GM18909 (cell line): ENCODE data around the gene SGSH.
"Not testable (repeated sequence)": the region's sequence is repeated elsewhere in the genome, so short reads cannot be mapped to it uniquely, and the experiment has no call there.

Source experiments
- ATAC-seq: cut with Tn5 transposase; IDR thresholded peaks from one replicate; pipeline ENCODE4 v1.9.1; 2021; ENCODE audit warnings: mild to moderate bottlenecking; ENCODE audit not compliant: unreplicated experiment, poor library complexity

SGSH gene

DNA sequence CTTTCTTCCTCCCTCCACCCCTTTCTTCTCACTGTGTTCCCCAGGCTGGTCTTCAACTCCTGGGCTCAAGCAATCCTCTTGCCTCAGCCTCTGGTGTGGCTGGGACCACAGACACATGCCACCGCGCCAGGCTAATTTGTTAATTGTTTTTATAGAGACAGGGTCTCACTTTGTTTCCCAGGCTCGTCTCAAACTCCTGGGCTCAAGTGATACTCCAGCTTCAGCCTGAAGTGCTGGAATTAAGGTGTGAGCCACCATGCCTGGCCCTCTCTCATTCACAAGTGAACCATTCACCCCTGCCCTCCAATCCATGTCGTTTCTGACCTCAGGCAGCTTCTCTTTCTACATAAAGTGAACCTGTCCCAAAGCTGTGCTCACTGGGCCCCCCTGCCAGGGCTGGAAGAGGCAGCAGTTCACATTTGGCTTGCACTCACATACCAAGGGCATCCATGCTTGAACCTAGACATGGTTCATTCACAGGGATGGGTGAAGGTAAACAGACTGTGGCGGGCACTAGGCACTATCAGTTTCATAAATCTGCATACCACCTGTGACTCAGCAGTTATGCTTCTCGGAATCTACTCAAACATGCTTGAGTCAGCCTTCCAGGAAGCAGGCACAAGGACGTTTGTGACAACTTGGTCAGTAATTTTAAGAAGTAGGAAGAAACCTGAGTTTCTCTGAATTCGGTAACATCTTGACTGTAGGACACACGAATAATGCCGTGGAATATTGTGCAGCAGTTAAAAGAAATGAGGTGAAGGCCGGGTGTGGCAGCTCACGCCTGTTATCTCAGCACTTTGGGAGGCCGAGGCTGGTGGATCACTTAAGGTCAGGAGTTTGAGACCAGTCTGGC is 34.5 kb upstream of the SGSH start:
- ATAC-seq, result peak; percentile 60

DNA sequence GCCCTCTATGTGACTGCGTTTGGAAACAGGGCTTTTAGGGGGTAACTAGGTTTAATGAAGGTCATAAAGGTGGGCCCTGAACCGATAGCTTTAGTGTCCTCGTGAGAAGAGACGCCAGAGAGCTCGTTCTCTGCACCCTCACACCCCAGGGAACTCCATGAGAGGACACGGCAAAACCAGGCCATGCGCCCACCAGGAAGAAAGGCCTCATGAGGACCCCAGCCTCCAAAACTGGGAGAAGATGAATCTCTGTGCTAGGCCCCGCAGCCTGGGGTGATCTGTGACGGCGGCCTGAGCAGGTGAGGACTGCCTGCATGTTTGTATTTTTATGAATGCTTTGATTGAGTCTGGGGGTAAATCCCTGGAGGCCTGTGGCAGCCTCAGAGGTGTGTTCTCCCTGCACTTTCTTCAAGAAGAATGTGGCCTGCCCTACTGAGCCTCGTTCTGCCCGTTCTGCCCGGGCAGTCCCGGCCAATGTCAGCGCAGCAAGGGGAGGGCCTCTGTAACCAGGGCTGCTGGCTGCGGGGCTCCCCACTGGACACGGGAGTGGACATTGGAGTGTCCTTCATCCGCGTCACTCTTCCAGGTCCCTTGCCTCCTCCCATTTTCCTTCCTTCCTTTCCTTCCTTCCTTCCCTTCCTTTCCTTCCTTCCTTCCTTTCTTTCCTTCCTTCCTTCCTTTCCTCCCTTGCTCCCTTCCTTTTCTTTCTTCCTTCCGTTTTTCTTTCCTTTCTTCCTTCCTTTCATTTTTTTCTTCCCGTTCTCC is 33.7 kb upstream of the SGSH start:
- no peak for ATAC-seq

- ATAC-seq, result no peak
These were observed 32.7 kb upstream of the SGSH start for GRCh38 chr17:80252871-80253270.

- ATAC-seq, result no peak
These were observed 31.8 kb upstream of the SGSH start for GRCh38 chr17:80251966-80252365.

- no peak for ATAC-seq
These were observed 29.0 kb upstream of the SGSH start for GRCh38 chr17:80248894-80249710.

DNA sequence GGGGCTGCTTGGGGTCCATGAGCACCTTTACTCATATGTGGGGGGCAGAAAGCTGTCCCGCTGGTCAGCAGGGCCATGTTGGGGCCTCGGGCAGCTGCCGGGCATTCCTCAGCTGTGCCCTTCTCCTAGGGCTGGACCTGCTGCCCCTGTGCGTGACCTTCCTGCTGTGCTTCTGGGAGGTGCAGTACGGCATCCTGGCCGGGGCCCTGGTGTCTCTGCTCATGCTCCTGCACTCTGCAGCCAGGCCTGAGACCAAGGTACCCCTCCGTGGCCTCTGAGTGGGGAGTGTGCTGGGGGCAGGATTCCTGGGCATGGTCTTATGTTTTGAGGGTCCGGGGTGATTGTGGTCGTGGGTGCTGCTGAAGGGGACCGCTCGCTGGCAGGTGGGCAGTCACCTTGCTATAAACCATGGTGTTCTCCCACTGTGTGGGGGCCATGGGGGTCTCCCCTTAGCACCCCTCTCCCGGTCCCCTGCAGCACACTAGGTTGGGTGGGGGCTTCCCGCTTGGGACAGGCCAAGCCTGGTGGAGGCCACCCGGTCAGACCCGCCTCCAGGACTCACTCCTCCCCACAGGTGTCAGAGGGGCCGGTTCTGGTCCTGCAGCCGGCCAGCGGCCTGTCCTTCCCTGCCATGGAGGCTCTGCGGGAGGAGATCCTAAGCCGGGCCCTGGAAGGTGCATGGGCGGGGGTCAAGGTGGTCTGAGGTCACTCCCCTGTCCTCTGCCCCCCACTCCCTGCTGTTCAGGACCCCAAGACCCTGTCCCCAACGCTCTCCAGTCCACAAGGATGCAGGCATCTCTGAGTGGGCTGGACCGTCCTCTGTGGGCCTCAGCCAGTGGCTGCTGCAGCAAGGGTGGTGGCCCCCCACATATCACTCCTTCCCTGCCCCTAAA is 28.1 kb upstream of the SGSH start:
- ATAC-seq, result no peak

- no peak for ATAC-seq
These were observed 27.4 kb upstream of the SGSH start for GRCh38 chr17:80247561-80247960.

GRCh38 chr17:80246726-80247125 is 26.6 kb upstream of the SGSH start:
- no peak for ATAC-seq

GRCh38 chr17:80246266-80246681 is 26.1 kb upstream of the SGSH start:
- no peak for ATAC-seq

DNA sequence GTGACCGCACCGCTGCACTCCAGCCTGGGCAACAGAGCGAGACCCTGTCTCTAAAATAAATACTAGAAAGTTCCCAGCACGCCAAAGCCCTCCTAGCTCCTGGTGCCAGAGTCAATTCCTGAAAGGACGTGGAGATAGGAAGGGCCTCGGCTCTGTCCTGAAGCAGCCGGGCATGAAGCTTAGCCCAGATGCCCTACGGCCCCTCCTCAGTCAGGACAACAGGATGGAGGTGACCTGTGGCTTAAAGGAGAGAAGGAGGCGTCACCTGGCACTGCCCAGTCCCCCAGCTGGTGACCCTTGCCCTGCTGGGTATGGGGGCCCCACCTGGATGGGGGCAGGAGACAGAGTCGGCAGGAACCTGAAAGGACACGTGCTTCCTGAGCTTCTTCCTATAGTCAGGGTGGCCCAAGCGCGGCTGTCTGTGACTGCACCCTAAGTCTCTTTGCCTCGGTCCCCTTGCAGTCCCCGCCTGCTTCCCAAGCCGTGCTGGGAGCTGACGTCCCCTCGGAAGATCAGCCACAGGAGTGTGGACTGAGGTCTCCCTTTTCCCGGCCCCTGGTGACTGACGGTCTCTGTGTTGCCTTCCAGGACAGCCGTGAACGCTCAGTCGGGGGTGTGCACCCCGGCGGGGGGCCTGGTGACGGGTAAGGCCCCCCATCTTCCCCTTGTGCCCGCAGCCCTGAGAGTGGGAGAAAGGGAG is 25.6 kb upstream of the SGSH start:
- no peak for ATAC-seq

DNA sequence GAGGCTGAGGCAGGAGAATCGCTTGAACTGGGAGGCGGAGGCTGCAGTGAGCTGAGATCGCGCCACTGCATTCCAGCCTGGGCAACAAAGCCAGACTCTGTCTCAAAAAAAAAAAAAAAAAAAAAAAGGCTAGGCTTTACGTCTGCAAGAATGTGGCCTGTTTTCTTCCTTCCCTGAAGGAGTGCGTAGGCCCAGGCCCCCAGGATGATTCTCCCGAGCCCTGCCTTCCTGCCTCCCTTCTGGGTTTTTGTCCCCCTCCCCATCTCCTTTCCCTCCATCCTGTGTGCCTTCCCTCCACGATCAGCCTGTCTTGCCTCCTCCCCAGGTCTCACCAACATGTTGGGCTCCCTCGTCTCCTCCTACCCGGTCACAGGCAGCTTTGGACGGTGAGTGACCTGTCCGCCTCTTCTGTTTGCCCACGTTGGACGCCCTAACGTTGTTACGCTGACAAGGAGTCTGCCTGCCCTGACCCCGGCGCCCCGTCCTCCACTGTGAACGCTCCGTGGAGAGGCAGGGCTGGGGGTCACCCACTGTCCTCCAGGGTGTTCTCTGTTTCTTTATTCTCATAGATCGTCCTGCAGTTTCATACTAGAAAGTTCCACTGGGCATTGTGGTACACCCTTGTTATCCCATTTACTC is 24.9 kb upstream of the SGSH start:
- ATAC-seq, result no peak

DNA sequence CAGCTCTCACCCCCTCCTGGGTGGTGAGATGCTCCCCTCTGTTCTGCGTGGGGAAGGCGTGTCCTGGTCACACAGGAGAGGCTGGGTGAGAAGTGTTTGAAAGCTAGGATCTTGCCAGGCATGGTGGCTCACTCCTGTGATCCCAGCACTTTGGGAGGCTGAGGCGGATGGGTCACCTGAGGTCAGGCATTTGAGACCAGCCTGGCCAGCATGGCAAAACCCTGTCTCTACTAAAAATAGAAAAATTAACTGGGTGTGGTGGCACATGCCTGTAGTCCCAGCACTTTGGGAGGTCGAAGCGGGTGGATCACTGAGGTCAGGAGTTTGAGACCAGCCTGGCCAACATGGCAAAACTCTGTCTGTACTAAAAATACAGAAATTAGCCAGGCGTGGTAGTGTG is 24.3 kb upstream of the SGSH start:
- ATAC-seq, result not testable (repeated sequence)

DNA sequence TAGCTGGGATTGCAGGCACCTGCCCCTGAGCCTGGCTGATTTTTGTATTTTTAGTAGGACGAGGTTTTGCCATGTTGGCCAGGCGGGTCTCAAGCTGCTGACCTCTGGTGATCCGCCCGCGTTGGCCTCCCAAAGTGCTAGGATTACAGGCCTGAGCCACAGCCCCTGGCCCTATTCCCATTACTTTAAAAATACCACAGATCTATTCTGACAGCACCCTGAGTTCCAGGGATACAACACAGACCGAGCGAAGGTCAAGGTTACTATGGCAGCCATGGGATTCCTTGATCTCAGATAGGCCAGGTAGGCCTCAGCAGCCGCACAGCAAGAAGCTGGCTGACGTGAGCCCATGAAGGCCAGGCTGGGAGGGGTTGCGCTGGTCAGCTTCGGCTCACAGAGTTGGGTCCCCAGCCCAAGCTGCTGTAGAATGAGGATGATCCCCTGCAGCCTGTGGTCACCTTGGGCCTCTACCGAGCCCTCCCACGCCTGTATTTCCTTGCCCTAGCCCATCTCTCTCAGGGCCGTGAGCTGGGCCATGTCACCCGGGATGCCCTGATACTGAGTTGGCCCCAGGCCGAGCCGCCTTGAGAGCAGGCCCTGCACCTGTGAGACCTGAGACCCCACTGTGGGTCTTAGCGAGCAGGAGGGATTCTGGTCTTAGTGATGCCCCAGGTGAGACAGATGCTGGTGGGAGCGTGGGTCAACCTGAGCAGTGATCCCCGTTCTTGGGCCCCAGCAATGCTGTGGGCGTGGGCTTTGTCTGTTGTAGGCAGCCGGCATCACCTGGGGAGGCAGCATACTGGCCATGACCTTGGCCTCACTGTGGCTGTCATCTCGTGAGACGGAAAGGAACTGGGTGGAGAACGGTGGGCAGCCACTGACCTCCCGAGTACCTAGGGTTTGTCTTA is 23.6 kb upstream of the SGSH start:
- no peak for ATAC-seq

DNA sequence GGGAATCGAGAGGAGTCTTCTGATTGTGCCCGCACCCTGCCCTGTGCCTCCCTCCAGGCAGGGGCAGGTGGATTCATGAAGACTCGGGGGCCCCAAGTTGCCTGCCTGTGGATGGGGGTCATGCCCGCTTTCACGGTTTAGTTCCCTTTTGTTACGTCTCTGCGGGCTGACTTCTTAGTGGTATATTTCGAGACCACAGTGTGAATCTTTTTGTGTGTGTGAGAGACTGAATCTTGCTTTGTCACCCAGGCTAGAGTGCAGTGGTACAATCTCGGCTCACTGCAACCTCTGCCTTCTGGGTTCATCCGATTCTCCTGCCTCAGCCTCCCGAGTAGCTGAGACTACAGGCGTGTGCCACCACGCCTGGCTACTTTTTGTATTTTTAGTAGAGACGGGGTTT is 22.4 kb upstream of the SGSH start:
- ATAC-seq, result no peak

DNA sequence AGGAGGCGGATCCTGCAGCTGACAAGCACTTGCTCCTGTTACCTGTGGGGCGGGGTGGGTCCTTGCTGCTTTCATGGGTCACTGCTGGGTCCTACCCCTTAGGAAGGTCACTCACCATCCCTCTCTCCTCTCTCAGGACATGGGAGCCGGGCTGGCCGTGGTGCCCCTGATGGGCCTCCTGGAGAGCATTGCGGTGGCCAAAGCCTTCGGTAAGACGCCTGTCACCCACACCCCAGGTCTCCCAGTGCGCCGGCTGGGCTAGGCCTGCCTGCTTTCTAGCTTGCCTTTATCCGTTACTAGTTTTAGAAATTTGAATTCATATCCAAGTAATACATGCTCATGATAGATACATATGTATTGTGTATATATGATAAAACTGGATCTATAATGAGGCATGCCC is 17.3 kb upstream of the SGSH start:
- no peak for ATAC-seq

DNA sequence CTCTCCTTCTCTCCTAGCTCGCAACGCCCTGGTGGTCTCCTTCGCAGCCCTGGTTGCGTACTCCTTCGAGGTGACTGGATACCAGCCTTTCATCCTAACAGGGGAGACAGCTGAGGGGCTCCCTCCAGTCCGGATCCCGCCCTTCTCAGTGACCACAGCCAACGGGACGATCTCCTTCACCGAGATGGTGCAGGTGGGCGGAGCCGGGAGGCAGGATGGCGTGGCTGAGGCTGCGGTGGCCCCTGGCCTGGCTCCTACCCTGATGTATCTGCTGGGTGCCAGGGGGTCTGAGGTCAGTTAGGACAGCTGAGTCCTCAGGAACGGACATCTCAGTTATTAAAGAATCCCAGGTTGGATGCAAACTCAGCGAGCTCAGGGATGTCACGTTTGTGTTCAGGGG is 16.8 kb upstream of the SGSH start:
- no peak for ATAC-seq

DNA sequence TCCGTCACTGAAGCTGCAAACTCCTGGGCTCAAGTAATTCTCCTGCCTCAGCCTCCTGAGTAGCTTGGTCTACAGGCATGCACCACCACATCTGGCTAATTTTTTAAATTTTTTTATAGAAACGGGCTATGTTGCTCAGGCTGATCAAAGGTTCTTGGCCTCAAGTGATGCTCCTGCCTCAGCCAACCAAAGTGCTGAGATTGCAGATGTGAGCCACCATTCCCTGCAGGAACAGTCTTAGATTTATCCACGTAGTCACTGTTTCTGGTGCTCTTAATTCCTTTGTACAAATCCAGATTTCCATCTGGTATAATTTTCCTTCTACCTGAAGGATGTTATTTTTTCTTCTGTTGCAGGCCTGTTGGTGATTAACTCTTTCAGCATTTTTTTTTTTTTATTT is 13.1 kb upstream of the SGSH start:
- no peak for ATAC-seq

GRCh38 chr17:80232438-80232837 is 12.3 kb upstream of the SGSH start:
- ATAC-seq, result no peak
